Left forelimb (tissue), 1 donor: ENCODE measurements around the gene TSFM.
"Not testable (repeated sequence)": the region's sequence is repeated elsewhere in the genome, so short reads cannot be mapped to it uniquely, and the experiment has no call there.

Experiments used
- DNase-seq: peaks from one replicate; pipeline ENCODE4 v3.0.0-alpha.2; 2018; ENCODE audit warnings: low spot score

TSFM gene

DNA sequence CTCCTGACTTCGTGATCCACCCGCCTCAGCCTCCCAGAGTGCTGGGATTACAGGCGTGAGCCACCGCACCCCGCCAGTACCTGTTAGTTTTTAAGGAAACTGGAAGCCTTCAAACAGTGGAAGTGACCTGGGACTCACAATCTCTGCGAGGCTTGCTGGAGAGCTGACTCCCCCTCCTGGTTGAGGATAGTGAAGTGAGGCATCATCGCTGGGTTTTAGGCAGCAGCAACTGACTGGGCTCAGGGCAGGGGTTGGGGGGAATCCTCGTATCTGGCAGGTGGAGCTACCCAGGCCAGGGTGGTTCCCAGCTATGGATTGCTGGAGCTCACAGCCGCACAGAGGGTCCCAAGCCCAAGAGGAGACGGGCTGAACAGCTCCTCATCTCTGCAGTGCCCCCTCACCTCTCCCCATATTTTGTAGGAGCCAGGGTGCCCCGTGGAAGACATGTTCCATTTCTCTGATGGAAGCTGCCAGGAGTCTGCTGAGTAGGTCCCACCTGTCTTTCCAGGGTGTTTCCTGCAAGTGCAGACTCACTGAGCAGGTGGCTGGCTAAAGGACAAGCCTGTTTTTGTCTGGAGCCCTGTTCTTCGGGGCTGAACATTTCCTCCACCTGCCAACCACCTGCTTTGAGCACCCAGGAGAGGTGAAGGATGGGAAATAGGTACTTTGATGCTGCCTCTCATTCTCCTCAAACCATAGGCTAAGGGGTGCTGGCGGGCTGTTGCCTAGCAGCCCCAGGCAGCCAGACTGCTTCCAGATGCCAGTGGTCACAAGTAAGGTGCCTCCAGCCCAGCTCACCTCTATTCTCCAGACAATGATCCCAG is 32.8 kb downstream of the TSFM start:
- no peak for DNase-seq

DNA sequence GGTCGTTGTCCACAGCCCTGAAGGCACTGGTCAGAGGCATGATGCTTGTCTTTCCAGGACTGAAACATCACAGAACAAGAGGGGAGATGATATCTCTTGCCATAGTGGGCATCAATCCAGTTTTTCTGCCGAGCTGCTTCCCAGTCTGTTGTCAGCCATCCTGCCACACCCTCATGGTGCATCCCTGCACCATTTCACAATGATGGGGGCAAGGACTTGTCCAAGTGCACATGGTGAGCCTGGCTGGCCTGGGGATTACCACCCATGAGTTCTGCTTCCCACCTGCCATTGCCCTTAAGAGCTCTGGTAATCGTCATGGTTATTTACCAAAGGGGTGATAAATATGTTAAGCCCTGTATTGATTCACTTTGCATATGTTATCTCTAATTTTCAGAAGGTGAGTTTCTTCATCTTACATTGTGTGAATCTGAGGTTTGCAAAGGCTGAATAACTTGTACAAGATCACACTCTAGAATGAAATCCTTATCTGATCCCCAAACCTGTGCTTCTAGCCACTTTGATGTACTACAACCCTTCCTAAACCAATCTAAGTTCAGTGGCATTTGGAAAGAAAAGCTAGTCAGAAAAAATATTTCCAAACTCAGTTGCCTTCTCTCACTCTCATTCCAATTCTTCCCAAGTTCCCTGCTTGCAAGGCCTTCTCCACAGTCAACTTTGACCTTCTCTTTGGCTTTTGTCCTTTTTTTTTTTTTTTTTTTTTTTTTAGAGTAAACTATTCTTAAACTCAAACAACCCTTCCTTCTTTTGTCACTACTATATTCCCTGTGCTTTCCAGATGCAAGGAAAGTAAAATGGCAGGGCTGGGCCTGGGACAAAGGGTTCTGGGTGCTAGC is 33.6 kb downstream of the TSFM start:
- no peak for DNase-seq

DNA sequence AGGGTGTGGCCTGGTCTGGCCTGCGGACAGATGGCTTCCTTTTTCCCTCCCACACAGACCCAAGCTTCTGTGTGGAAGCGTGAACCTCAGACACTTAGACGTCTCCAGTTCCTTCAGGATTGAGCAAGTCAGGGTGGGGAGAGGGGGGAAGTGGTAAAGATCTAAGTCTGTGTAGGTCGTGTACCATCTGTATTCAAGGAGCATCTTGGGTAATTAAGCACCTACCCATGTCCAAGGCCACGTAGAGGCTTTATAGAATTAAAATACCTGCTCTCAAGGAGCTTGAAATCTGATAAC is 34.2 kb downstream of the TSFM start:
- no peak for DNase-seq

GRCh38 chr12:57817261-57817989 is 34.8 kb downstream of the TSFM start:
- DNase-seq: no peak

GRCh38 chr12:57817990-57818331 is 35.4 kb downstream of the TSFM start:
- not testable (repeated sequence) for DNase-seq

GRCh38 chr12:57820119-57820518 is 37.5 kb downstream of the TSFM start:
- DNase-seq: not testable (repeated sequence)

GRCh38 chr12:57821015-57821414 is 38.4 kb downstream of the TSFM start:
- not testable (repeated sequence) for DNase-seq

DNA sequence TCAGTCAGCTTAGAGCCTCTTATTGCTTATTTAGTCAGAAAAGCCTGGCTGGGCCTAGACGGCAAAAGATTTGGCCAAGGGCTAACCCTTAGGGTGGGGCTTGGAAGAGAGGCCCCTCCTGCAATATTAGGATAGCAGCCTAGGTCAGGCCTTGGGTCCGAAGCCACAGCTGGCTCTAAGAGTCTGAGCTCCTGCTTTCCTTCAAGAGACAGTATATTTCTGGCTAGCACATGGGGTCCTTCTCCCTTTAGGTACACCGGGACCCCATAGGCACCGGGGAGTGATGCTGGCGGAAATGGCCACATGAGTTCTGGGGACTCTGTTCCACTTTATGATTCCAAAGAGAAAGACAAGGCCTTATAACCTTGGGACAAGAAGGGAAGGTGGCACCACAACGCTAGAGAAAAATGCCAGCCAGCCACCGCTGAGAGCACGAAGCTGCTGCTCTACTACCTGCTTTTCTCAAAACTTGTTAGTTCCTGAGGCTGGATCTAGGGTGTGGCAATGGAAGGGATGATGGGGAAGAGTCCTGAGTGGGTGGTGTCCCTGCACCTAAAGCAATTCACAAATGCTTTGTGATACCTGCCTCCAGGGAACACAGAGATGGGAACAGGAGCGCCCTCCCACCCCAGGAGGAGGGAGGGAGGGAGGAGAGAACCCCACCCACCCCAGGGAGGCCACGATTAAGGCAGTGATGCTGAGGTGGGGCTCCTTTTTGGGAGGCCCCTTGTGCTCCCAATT is 39.1 kb downstream of the TSFM start:
- DNase-seq: no peak

GRCh38 chr12:57822392-57823130 is 40.0 kb downstream of the TSFM start:
- no peak for DNase-seq

GRCh38 chr12:57823131-57823907 is 40.7 kb downstream of the TSFM start:
- DNase-seq: no peak

- no peak for DNase-seq
Measured at GRCh38 chr12:57823908-57824640, 41.5 kb downstream of the TSFM start.

DNA sequence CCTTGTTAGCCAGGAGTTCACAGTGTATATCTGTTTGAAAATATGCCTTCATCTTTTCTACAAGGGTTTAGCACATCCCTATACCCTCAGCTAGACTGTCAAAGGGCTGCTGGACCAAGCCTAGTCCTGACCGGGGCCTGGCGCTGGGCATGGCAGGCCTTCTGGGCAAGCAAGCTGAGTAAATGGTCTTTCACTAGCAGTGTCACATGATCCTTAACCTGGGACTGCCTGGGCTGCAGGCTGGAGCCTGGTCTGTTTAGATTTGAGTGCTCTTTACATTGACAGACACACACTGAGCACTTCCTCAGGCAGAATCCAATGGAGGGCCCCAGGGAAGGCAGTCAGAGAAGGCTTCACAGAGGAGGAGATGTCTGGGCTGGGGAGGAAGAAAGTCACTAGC is 42.9 kb downstream of the TSFM start:
- no peak for DNase-seq

DNA sequence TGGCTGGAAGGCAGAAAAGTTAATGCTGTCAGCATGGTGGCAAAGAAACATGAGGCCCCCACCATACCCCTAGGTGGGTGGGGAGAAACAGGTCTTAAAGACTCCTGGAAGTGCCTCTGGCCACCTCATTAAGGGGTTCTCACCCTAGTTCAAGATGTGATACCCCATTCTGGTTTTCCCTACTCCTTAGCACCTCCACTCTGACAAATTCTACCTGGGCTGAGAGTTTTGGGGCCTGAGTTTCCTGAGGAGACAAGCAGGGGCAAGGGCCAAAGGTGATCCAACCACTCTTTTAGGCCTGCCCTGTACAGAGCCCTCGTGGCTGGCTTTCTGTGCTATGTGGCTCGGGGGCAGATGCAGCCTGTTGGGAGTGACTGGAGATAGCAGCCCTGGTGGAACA is 43.8 kb downstream of the TSFM start:
- DNase-seq: no peak

DNA sequence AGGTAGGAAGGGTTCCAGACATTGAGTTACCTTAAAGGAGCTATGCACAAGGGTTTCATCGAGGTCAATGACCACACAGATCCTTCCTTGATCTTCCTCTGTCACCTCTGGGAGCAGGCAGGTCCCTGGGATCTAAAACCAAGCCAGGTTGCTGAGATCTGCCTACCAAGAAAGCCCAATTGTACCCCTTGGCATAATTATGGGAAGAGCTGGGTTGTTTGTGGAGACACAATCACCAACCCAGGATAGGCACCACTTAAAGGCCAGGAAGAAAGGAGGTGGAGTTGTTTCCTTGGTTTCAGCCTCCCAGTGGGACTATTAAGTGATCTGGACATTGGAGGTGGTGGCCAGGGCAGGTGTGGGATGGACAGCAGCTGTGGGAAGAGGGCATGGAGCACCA is 44.4 kb downstream of the TSFM start:
- no peak for DNase-seq

- no peak for DNase-seq
Measured at GRCh38 chr12:57829025-57829777, 46.6 kb downstream of the TSFM start.

DNA sequence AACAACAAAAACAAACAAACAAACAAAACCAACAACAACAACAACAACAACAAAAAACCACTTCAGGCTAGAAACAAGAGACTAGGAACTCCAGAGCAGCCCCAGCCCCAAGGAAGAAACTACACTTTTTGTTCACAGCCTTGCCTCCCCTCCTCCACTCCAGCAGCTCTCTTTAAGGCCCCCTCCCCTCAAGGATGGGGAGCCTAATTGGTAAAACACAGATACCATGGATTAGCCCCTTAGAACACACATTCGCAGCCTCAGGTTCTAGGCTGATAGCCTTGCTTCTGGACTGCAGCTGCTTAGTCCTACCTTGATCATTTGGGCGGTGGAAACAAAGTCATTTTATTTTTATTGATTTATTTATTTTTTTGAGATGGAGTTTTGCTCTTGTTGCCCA is 47.8 kb downstream of the TSFM start:
- no peak for DNase-seq

DNA sequence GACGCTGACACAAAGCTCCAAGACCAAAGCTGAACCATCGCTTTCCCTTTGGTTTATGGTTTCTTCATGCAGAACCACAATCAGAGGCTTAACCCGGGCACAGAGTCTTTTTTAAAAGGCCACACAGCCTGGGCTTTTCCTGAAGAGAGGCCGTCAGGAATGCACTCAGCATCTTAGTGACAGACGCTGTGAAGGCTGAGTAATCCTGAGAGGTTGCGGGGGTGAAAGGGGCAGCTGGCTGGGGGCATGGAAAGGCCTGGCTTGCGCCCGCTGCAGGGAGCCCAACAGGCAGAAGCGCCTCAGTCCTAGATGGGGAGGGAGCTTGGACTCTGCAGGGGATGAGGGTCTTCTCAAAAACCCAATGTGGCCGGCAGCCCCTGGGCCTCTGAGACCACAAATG is 50.4 kb downstream of the TSFM start:
- DNase-seq: no peak

DNA sequence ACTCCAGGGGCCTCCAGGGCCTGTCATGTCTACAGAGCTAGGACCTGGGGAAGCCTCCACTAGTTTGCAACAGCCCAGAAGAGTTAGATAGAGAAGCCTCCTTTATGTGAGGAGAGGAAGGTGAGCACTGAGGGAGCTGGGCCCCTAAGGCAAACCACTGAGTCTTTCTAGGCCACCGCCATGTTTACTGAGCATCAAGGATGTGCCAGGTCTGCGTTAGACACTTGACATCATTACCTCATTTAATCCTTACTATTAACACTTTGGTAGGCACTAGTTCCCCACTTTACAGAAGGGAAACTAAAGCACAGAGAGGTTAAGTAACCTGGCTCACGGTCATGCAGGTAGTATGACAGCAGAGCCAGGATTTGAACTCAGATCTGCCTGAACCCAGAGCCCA is 51.1 kb downstream of the TSFM start:
- no peak for DNase-seq
